OCI-LY7 (cell line): Measurements from ENCODE around the gene UBAP1. TPM values are rescaled to one million over a fixed set of nuclear protein-coding genes. Genes with fewer than 3 reads are reported as not detected.
A peak's percentile ranks its signal among the peaks of the same experiment; 100 is the strongest.
"Not testable (repeated sequence)": the region's sequence is repeated elsewhere in the genome, so short reads cannot be mapped to it uniquely, and the experiment has no call there.

Experiments used
- BruUV-seq: library from RNA; stranded (reverse); fragments of 400-500 nt; replicated peaks from 2 replicates; lab custom pipeline; 2021; lab: Mats Ljungman, UMichigan
- CTCF ChIA-PET: fragments of 300-600 bp; sonication (Branson Sonifier 250); formaldehyde crosslinking; loops from one replicate; lab custom pipeline; 2022; ENCODE audit warnings: antibody characterized with exemption; ENCODE audit not compliant: unreplicated experiment; lab: Charles Lee
- POLR2A ChIA-PET: fragments of 300-600 bp; sonication (Branson Sonifier 250); formaldehyde crosslinking; loops from one replicate; lab custom pipeline; 2022; ENCODE audit warnings: antibody characterized with exemption; lab: Charles Lee
- DNase-seq: peaks from one replicate; pipeline ENCODE4 v3.0.0-alpha.2; 2015; ENCODE audit warnings: low spot score
- H2AFZ ChIP-seq: fragments of 200-600 bp; sonication (generic), shearing (Covaris generic); 2 replicates; pipeline ENCODE4 v1.6.1; 2014; ENCODE audit warnings: mild to moderate bottlenecking, antibody characterized with exemption, low read length, moderate library complexity
- H3K27ac ChIP-seq: fragments of 200-600 bp; sonication (generic); 2 replicates; pipeline ENCODE4 v1.5.1; 2014; ENCODE audit warnings: mixed run types, low read depth, mild to moderate bottlenecking, moderate library complexity, low read length, inconsistent platforms; ENCODE audit not compliant: poor library complexity, severe bottlenecking
- H3K36me3 ChIP-seq: fragments of 200-600 bp; sonication (generic); 2 replicates; pipeline ENCODE4 v1.6.1; 2014; ENCODE audit warnings: mild to moderate bottlenecking, antibody characterized with exemption, low read length, moderate library complexity, mixed read lengths; ENCODE audit not compliant: insufficient read depth
- H3K4me1 ChIP-seq: fragments of 200-600 bp; sonication (generic); 2 replicates; pipeline ENCODE4 v1.5.1; 2014; ENCODE audit warnings: mild to moderate bottlenecking, low read length; ENCODE audit not compliant: insufficient read depth, poor library complexity, severe bottlenecking
- H3K4me2 ChIP-seq: fragments of 200-600 bp; sonication (generic); 2 replicates; pipeline ENCODE4 v1.6.1; 2014; ENCODE audit warnings: mild to moderate bottlenecking, low read length
- H3K4me3 ChIP-seq: fragments of 200-600 bp; sonication (generic); 2 replicates; pipeline ENCODE4 v1.5.1; 2014; ENCODE audit warnings: mild to moderate bottlenecking, low read depth, low read length; ENCODE audit not compliant: poor library complexity, severe bottlenecking
- H3K79me2 ChIP-seq: fragments of 200-600 bp; sonication (generic); 2 replicates; pipeline ENCODE4 v1.6.1; 2016; ENCODE audit warnings: low read depth, mild to moderate bottlenecking, low read length, moderate library complexity, mixed read lengths; ENCODE audit not compliant: insufficient read depth
- H3K9me2 ChIP-seq: fragments of 200-600 bp; sonication (generic); 2 replicates; pipeline ENCODE4 v1.6.1; 2016; ENCODE audit warnings: mild to moderate bottlenecking, low read length, mixed read lengths; ENCODE audit not compliant: insufficient read depth
- H3K9me3 ChIP-seq: fragments of 200-600 bp; sonication (generic); 2 replicates; pipeline ENCODE4 v1.6.1; 2014; ENCODE audit warnings: mild to moderate bottlenecking, mixed run types, low read length, mixed read lengths
- H4K20me1 ChIP-seq: fragments of 200-600 bp; sonication (generic); 2 replicates; pipeline ENCODE4 v1.6.1; 2014; ENCODE audit warnings: mild to moderate bottlenecking, antibody characterized with exemption, low read length, moderate library complexity, mixed read lengths; ENCODE audit not compliant: insufficient read depth
- EZH2phosphoT487 ChIP-seq: fragments of 200-600 bp; sonication (generic); IDR thresholded peaks from 2 replicates; pipeline ENCODE4 v1.6.1; 2018; ENCODE audit warnings: low read depth, borderline replicate concordance, mild to moderate bottlenecking, mixed run types, antibody characterized with exemption, low read length, moderate library complexity, mixed read lengths
- intact Hi-C: fragments of 100-400 bp; cut with micrococcal nuclease; formaldehyde crosslinking; loops from one replicate; pipeline ENCODE4 v1.10.0; 2022; ENCODE audit not compliant: unreplicated experiment
- small RNA-seq: library from RNA; depleted of rRNA; stranded (forward); fragments of <200 nt; gene quantifications from one replicate; pipeline ENCODE3, GENCODE V24; 2014
- total RNA-seq, 2 experiments: library from RNA; depleted of rRNA in 1 of 2; stranded (reverse); fragments of >200 nt in 1 of 2; shearing (Covaris generic) in 1 of 2; gene quantifications; 2 replicates each; pipeline ENCODE4 v1.2.3, GENCODE V29; 2014 to 2022
- TF ChIP-seq, protein P1 (sequence below): fragments of 200-600 bp; sonication (generic); conservative IDR thresholded peaks from 2 replicates; pipeline ENCODE4 v1.5.1; 2014; ENCODE audit warnings: mild to moderate bottlenecking, antibody characterized with exemption, low read length, moderate library complexity, mixed read lengths

The UBAP1 gene
- total RNA-seq, 2 experiments from 2014 or later, result 12.4 to 22.4 TPM

- Histone ChIP-seq H3K79me2 (no peaks in the 10 kb centered on the region), H3K9me2 (no peaks in the 10 kb centered on the region), H4K20me1 (no peaks in the 10 kb centered on the region), H2AFZ (no peak overlapping the region), H3K4me1 (no peaks in the 10 kb centered on the region), H3K9me3 (no peaks in the 10 kb centered on the region), H3K4me2 (no peak overlapping the region), H3K36me3 (peaks cover 49% of the 10 kb centered on the region), H3K27ac (no peak overlapping the region), H3K4me3 (no peak overlapping the region)
- DNase-seq, result no peak
- ChIA-PET CTCF (no interaction called here), POLR2A (no interaction called here)
- intact Hi-C loops, result no loop called here
- TF ChIP-seq, protein P1, sequence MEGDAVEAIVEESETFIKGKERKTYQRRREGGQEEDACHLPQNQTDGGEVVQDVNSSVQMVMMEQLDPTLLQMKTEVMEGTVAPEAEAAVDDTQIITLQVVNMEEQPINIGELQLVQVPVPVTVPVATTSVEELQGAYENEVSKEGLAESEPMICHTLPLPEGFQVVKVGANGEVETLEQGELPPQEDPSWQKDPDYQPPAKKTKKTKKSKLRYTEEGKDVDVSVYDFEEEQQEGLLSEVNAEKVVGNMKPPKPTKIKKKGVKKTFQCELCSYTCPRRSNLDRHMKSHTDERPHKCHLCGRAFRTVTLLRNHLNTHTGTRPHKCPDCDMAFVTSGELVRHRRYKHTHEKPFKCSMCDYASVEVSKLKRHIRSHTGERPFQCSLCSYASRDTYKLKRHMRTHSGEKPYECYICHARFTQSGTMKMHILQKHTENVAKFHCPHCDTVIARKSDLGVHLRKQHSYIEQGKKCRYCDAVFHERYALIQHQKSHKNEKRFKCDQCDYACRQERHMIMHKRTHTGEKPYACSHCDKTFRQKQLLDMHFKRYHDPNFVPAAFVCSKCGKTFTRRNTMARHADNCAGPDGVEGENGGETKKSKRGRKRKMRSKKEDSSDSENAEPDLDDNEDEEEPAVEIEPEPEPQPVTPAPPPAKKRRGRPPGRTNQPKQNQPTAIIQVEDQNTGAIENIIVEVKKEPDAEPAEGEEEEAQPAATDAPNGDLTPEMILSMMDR, result no peak
- no peak for TF ChIP-seq EZH2phosphoT487
- no TSS peak for BruUV-seq
Measured at GRCh38 chr9:34292552-34292951, 113.7 kb downstream of the UBAP1 start.

DNA sequence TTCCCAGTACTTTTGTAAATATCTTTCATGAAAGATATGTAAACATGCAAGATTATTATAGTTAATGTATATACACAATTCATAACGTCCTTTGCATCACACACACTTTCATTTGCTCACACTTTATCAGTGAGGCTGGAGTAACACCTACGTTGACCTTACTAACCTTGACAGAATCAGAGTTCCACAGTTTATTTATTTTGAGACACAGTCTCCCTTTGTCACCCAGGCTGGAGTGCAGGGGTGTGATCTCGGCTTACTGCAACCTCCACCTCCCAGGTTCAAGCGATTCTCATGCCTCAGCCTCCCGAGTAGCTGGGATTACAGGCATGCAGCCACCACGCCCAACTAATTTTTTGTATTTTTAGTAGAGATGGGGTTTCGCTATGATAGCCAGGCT lies 122.2 kb downstream of the UBAP1 start:
- BruUV-seq, intact Hi-C loops, CTCF ChIA-PET: not testable (repeated sequence)

More for the DNA sequence above, 122.2 kb downstream of the UBAP1 start:
- POLR2A ChIA-PET, result interaction anchor here (0.7 kb wide), 2 partner anchors 131 to 371 kb away, joined by 3 read pairs; no protein-coding TSS in a partner anchor
- not testable (repeated sequence) for H4K20me1 ChIP-seq, H2AFZ ChIP-seq, H3K4me2 ChIP-seq, H3K4me1 ChIP-seq, H3K4me3 ChIP-seq, H3K9me2 ChIP-seq, H3K27ac ChIP-seq, H3K79me2 ChIP-seq, DNase-seq, H3K9me3 ChIP-seq
- peaks cover 23% of the 10 kb centered on the region; the same call in 1 of the 2 replicates for H3K36me3 ChIP-seq

Small RNA genes within 50 kb of the gene (small RNA-seq; reads per million reads assigned to genes)
- gene AL353662.3 (not detected), gene RNA5SP282 (0.42 reads per million), gene RNU2-50P (0.83 reads per million, percentile 38 among the genes with 10 or more reads in this experiment)

Other genes with a start within 250 kb of the UBAP1 start
- 19.0 and 28.5 TPM in 2 replicates for gene UBAP2, start 130.2 kb upstream of the UBAP1 start, total RNA-seq (2014; rRNA removed; shearing (Covaris generic))
- 63.9 and 65.5 TPM in 2 replicates for gene UBAP2, start 130.2 kb upstream of the UBAP1 start, total RNA-seq (2022)
- 21.9 and 31.7 TPM in 2 replicates for gene DCAF12, start 52.3 kb upstream of the UBAP1 start, total RNA-seq (2014; rRNA removed; shearing (Covaris generic))
- gene DCAF12, start 52.3 kb upstream of the UBAP1 start, total RNA-seq (2022), result 70.5 and 83.5 TPM in 2 replicates
- gene KIF24, start 150.2 kb downstream of the UBAP1 start, total RNA-seq (2014; rRNA removed; shearing (Covaris generic)), result 16.3 and 19.4 TPM in 2 replicates
- 13.9 and 15.8 TPM in 2 replicates for gene KIF24, start 150.2 kb downstream of the UBAP1 start, total RNA-seq (2022)
- 23.8 and 27.7 TPM in 2 replicates for gene NUDT2, start 150.5 kb downstream of the UBAP1 start, total RNA-seq (2014; rRNA removed; shearing (Covaris generic))
- 26.7 and 28.0 TPM in 2 replicates for gene NUDT2, start 150.5 kb downstream of the UBAP1 start, total RNA-seq (2022)
- 0.98 and 1.0 TPM in 2 replicates for gene MYORG, start 197.9 kb downstream of the UBAP1 start, total RNA-seq (2014; rRNA removed; shearing (Covaris generic))
- gene MYORG, start 197.9 kb downstream of the UBAP1 start, total RNA-seq (2022), result 3.9 and 4.0 TPM in 2 replicates